Thymus (tissue), 11 donors: Measurements from ENCODE around the gene PTP4A2. TPM values are rescaled to one million over a fixed set of nuclear protein-coding genes. Genes with fewer than 3 reads are reported as not detected.

Source experiments
- DNase-seq, 9 donors: peaks; one replicate each; pipeline ENCODE4 v3.0.0-alpha.2; 2013; ENCODE audit warnings: low spot score in 9 of 9, low read depth in 6 of 9, missing footprints in 1 of 9
- H3K27ac ChIP-seq, 2 donors: one replicate each; pipeline ENCODE4 v1.5.1; 2013; ENCODE audit warnings: control low read depth in 1 of 2, low read depth in 1 of 2, low read length in 1 of 2, mild to moderate bottlenecking in 1 of 2, moderate library complexity in 1 of 2
- H3K27me3 ChIP-seq, 2 donors: one replicate each; pipeline ENCODE4 v1.5.1; 2013; ENCODE audit warnings: low read length in 1 of 2; ENCODE audit not compliant: control insufficient read depth in 2 of 2, insufficient read depth in 1 of 2
- H3K36me3 ChIP-seq, 2 donors: one replicate each; pipeline ENCODE4 v1.5.1; 2013; ENCODE audit warnings: low read length in 1 of 2, mild to moderate bottlenecking in 1 of 2, moderate library complexity in 1 of 2; ENCODE audit not compliant: control insufficient read depth in 2 of 2, insufficient read depth in 2 of 2
- H3K4me1 ChIP-seq, 2 donors: one replicate each; pipeline ENCODE4 v1.5.1; 2013; ENCODE audit warnings: low read length in 2 of 2; ENCODE audit not compliant: control insufficient read depth in 2 of 2, insufficient read depth in 2 of 2
- H3K4me3 ChIP-seq, 2 donors: one replicate each; pipeline ENCODE4 v1.5.1; 2013; ENCODE audit warnings: low read length in 2 of 2, control low read depth in 1 of 2, mild to moderate bottlenecking in 1 of 2
- H3K9me3 ChIP-seq, 2 donors: one replicate each; pipeline ENCODE4 v1.5.1; 2013; ENCODE audit warnings: low read length in 1 of 2, mild to moderate bottlenecking in 1 of 2; ENCODE audit not compliant: control insufficient read depth in 2 of 2, insufficient read depth in 1 of 2
- WGBS: extraction: QIAGEN DNeasy Blood & Tissue Kit; methylation state at CpG from one replicate; pipeline ENCODE4 v1.1.7; 2013; 5-methylcytosine and 5-hydroxymethylcytosine counted together
- polyA plus RNA-seq: library from polyadenylated mRNA; stranded (reverse); fragments of 200-250 nt; gene quantifications from one replicate; pipeline ENCODE4 v1.2.3, GENCODE V29; 2013
- total RNA-seq: library from RNA; stranded (reverse); fragments of 120-200 nt; gene quantifications from one replicate; pipeline ENCODE4 v1.2.4, GENCODE V29; 2013
- donor health status: healthy.

Gene PTP4A2
- total and polyA plus RNA-seq, 2 donors: 214 to 748 TPM

GRCh38 chr1:31920956-31921355 is 17.2 kb downstream of the PTP4A2 start:
- DNase-seq: no peak
- H3K36me3 ChIP-seq: peaks cover 11 to 60% of the 10 kb centered on the region in 2 donors
- no peak overlapping the region for H3K27ac ChIP-seq
- WGBS: 65% methylated on average over 2 of the region's 2 CpGs
- H3K4me3 ChIP-seq: no peak overlapping the region
- peaks cover 22 to 37% of the 10 kb centered on the region in 2 donors for H3K4me1 ChIP-seq
- H3K9me3 ChIP-seq: no peaks in the 10 kb centered on the region
- no peaks in the 10 kb centered on the region for H3K27me3 ChIP-seq

GRCh38 chr1:31919591-31919990 is 18.6 kb downstream of the PTP4A2 start:
- no peak for DNase-seq
- Histone ChIP-seq H3K27ac (no peak overlapping the region), H3K9me3 (no peaks in the 10 kb centered on the region), H3K4me1 (peaks cover 19 to 35% of the 10 kb centered on the region in 2 donors), H3K36me3 (peaks cover 20 to 69% of the 10 kb centered on the region in 2 donors), H3K4me3 (no peak overlapping the region), H3K27me3 (no peaks in the 10 kb centered on the region)
- WGBS: 95% methylated on average over 10 of the region's 10 CpGs

DNA sequence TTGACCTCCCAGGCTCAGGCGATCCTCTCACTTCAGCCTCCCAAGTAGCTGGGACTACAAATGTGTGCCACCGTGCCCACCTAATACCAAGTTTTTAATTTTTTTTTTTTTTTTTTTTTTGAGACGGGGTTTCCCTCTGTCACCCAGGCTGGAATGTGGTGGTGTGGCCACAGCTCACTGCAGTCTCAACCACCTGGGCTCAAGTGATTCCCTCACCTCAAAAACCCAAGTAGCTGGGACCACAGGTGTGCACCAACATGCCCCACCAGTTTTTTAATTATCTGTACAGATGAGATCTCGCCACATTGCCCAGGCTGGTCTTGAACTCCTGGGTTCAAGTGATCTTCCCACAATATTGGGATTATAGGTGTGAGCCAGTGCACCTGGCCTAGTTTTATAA is 22.7 kb downstream of the PTP4A2 start:
- Histone ChIP-seq H3K9me3 (no peaks in the 10 kb centered on the region), H3K27me3 (no peaks in the 10 kb centered on the region), H3K4me1 (peaks cover 5 to 20% of the 10 kb centered on the region in 2 donors), H3K36me3 (peaks cover 26 to 91% of the 10 kb centered on the region in 2 donors), H3K4me3 (no peak overlapping the region), H3K27ac (peak overlapping the region in 1 of 2 donors; percentile 32)
- WGBS: 43% methylated on average over 4 of the region's 4 CpGs
- DNase-seq: no peak

DNA sequence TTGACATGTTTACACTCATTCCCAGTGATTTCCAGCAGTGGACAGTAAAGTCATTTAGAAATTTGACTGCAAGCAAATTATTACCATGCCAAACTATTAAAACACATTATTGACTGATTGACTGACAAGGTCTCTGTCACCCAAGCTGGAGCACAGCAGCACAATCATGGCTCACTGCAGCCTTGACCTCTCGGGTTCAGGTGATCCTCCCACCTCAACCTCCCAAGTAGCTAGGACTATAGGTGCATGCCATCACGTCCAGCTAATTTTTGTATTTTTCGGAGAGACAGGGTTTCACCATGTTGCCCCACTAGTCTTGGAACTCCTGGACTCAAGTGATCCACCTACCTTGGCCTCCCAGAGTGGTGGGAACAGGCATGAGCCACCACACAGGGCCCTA is 24.2 kb downstream of the PTP4A2 start:
- Histone ChIP-seq H3K4me1 (peaks cover 5 to 19% of the 10 kb centered on the region in 2 donors), H3K36me3 (peaks cover 33 to 94% of the 10 kb centered on the region in 2 donors), H3K4me3 (no peak overlapping the region), H3K27ac (no peak overlapping the region), H3K27me3 (no peaks in the 10 kb centered on the region), H3K9me3 (no peaks in the 10 kb centered on the region)
- 98% methylated on average over 3 of the region's 3 CpGs for WGBS
- DNase-seq: no peak

DNA sequence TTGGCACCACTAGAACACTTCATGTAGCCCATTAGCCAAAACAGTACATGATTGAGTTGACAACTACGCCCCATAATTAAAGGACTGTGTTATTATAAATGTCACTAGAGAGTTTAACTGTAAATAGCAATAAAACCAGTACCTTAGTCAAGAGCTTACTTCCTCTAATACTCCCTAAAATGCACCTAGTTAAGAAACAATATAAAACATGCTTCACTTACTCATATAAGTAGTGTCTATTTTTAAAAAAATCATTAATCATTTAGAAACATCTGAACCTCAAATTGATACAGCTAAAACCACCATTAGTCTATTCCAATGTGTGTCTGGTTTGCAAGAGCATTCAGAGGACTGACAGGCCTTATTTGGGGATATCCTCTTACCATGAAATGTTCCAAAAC is 25.3 kb downstream of the PTP4A2 start:
- Histone ChIP-seq H3K27ac (no peak overlapping the region), H3K9me3 (no peaks in the 10 kb centered on the region), H3K4me3 (no peak overlapping the region), H3K36me3 (peaks cover 31 to 92% of the 10 kb centered on the region in 2 donors), H3K27me3 (no peaks in the 10 kb centered on the region), H3K4me1 (peaks cover 5 to 19% of the 10 kb centered on the region in 2 donors)
- WGBS: 93% methylated on average over 1 of the region's 1 CpG
- DNase-seq: no peak

- Histone ChIP-seq H3K4me1 (peaks cover 5 to 20% of the 10 kb centered on the region in 2 donors), H3K27me3 (no peaks in the 10 kb centered on the region), H3K4me3 (no peak overlapping the region), H3K9me3 (no peaks in the 10 kb centered on the region), H3K36me3 (peaks cover 37 to 96% of the 10 kb centered on the region in 2 donors), H3K27ac (no peak overlapping the region)
- no peak for DNase-seq
- WGBS: 94% methylated on average over 2 of the region's 2 CpGs
These were observed 26.0 kb downstream of the PTP4A2 start for GRCh38 chr1:31911994-31912780.

DNA sequence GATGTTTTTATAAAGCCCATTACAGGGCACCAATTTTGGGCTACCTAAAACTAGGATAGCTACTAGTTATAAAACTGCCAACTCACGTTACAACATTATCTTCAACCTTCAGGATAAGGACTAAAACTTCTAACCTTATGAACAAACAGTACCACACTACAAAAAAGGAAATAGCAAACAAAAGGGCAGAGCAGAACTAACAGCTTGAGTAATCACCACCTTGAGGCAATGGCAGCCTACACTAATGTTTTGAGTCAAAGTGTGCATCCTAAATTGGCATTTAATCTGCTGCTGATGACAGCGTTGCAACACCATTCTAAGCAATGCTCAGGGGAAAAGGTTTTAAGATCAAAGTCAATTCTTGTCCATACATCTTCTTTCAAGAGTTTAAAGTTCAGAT is 27.2 kb downstream of the PTP4A2 start:
- peaks cover 46 to 98% of the 10 kb centered on the region in 2 donors for H3K36me3 ChIP-seq
- H3K4me1 ChIP-seq: peaks cover 5 to 22% of the 10 kb centered on the region in 2 donors
- WGBS: 84% methylated on average over 2 of the region's 2 CpGs
- no peaks in the 10 kb centered on the region for H3K9me3 ChIP-seq
- no peaks in the 10 kb centered on the region for H3K27me3 ChIP-seq
- no peak overlapping the region for H3K4me3 ChIP-seq
- no peak for DNase-seq
- no peak overlapping the region for H3K27ac ChIP-seq

GRCh38 chr1:31909691-31910090 is 28.5 kb downstream of the PTP4A2 start:
- Histone ChIP-seq H3K36me3 (peaks cover 38 to 98% of the 10 kb centered on the region in 2 donors), H3K27me3 (no peaks in the 10 kb centered on the region), H3K4me3 (no peak overlapping the region), H3K9me3 (no peaks in the 10 kb centered on the region), H3K27ac (no peak overlapping the region), H3K4me1 (peaks cover 7 to 25% of the 10 kb centered on the region in 2 donors)
- DNase-seq: no peak
- 95% methylated on average over 1 of the region's 1 CpG for WGBS

- Histone ChIP-seq H3K27me3 (no peaks in the 10 kb centered on the region), H3K4me3 (no peak overlapping the region), H3K36me3 (peaks cover 32 to 69% of the 10 kb centered on the region in 2 donors), H3K27ac (no peak overlapping the region), H3K9me3 (peaks cover 0 to 8% of the 10 kb centered on the region in 2 donors), H3K4me1 (peaks cover 2 to 27% of the 10 kb centered on the region in 2 donors)
- WGBS: 100% methylated on average over 2 of the region's 2 CpGs
- no peak for DNase-seq
These were observed 31.6 kb downstream of the PTP4A2 start for GRCh38 chr1:31906557-31906956.
